GM12892 (cell line): Measurements from ENCODE around the gene ADD2.

Experiments used
- POLR2A ChIP-seq: IDR thresholded peaks from 2 replicates; pipeline ENCODE4 v1.6.1; 2011; ENCODE audit warnings: low read depth, low read length, control low read depth
- POLR2AphosphoS5 ChIP-seq: IDR thresholded peaks from 2 replicates; pipeline ENCODE4 v1.6.1; 2011; ENCODE audit warnings: low read depth, low read length, control low read depth
- TAF1 ChIP-seq: IDR thresholded peaks from 2 replicates; pipeline ENCODE4 v1.6.1; 2011; ENCODE audit warnings: low read depth, mild to moderate bottlenecking, control low read depth, low read length, borderline replicate concordance

GRCh38 chr2:70779911-70780545 lies 12.0 kb upstream of the ADD2 start:
- no peak for TF ChIP-seq POLR2A
- no peak for TF ChIP-seq TAF1
- no peak for TF ChIP-seq POLR2AphosphoS5
